ENCODE data around the gene ARHGAP35.
A peak's percentile ranks its signal among the peaks of the same experiment; 100 is the strongest.
"Not testable (repeated sequence)": the region's sequence is repeated elsewhere in the genome, so short reads cannot be mapped to it uniquely, and the experiment has no call there.

The ARHGAP35 gene

GRCh38 chr19:46871173-46871572 lies 10.4 kb downstream of the ARHGAP35 start:
- not testable (repeated sequence) for DNase-seq

DNA sequence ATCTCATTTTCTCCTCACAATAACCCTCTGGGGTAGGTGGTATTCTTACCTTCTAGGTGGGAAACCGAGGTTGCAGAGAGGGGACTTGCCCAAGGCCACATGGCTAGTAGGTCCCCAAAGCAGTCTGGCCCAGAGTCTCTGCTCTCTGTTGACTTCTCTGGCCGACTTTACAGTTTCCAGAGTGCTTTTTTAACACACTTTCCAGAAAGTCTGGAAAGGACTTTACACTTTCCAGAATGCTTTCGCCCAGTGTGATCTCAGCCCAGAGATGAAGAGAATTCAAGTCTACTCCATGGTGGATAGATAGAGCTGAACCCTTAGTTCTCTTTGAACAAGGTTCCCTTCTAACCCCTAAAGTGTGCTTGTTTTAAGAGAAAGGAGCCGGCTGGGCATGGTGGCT lies 12.2 kb downstream of the ARHGAP35 start:
- no peak for DNase-seq

DNA sequence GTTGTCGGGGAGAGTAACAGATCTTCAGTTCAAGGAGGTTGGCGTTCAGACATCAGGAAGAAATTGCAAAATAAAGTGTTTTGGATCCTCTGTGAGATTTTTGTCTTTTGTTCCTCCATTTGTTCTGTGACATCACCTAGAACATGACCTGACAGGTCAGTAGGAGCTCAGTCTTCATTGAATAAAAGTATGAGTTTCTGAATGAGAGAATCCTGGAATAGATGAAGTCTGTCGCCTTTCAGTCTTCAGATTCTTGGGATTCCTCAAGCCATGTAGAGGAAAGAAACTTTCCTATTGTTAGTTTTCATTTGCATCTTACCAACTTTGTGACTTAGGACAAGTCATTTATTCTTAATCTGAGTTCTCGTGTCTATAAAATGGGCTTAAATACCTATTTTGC lies 14.4 kb downstream of the ARHGAP35 start:
- DNase-seq = no peak

GRCh38 chr19:46875657-46876056 lies 14.9 kb downstream of the ARHGAP35 start:
- DNase-seq = no peak

DNA sequence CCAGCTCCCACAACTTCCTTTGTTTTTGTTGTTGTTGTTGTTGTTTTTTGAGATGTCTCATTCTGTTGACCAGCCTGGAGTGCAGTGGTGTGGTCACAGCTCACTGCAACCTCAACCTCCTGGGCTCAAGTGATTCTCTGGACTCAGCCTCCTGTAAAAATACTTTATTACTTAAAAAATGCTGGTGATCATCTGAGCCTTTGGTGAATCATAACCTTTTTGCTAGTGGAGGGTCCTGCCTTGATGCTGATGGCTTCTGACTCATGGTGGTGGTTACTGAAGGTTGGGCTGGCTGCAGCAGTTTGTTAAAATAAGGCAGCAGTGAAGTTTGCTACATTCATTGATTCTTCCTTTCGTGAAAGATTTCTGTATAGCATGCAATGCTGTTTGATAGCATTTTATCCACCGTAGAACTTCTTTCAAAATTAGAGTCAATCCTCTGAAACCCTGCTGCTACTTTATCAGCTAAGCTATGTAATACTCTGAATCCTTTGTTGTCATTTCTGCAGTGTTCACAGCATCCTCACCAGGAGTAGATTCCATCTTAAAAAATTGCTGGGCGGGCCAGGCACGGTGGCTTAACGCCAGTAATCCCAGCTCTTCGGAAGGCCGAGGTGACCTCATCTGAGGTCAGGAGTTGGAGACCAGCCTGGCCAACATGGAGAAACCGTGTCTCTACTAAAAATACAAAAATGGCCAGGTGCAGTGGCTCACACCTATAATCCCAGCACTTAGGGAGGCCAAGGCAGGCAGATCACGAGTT lies 18.0 kb downstream of the ARHGAP35 start:
- DNase-seq = no peak

DNA sequence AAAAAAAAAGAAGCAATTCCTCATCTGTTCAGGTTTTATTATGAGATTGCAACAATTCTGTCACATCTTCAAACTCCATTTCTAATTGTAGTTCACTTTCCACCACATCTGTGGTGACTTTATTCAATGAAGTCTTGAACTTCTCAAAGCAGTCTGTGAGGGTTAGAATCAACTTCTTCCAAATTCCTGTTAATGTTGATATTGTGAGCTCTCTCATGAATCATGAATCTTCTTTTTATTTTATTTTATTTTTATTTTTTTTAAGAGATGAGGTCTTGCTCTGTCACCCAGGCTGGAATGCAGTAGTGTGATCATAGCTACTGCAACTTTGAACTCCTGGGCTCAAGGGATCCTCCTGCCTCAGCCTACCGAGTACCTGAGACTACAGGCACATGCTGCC lies 19.6 kb downstream of the ARHGAP35 start:
- no peak for DNase-seq

DNA sequence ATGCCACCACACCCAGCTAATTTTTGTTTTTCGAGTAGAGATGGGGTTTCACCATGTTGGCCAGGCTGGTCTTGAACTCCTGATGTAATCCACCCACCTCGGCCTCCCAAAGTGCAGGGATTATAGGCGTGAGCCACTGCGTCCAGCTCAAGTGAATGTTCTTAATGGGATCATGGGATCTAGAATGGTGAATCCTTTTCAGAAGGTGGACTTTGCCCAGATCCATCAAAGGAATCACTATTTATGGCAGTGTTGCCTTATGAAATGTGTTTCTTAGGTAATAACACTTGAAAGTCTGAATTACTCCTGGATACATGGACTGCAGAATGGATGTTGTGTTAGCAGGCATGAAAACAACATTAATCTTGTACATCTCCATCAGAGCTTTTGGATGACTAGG lies 20.3 kb downstream of the ARHGAP35 start:
- DNase-seq = no peak

GRCh38 chr19:46882034-46882433 lies 21.2 kb downstream of the ARHGAP35 start:
- DNase-seq = no peak

DNA sequence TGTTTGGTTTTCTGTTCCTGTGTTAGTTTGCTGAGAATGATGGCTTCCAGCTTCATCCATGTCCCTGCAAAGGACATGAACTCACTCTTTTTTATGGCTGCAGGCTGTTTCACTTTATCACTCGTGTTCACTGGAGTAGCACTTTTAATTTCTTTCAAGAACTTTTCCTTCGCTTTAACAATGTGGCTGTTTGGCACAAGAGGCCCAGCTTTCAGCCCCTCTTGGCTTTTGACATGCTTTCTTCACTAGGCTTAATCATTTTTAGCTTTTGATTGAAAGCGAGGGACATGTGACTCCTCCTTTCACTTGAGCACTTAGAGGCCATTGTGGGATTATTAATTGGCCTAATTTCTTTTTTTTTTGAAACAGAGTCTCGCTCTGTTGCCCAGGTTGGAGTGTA lies 22.0 kb downstream of the ARHGAP35 start:
- not testable (repeated sequence) for DNase-seq

DNA sequence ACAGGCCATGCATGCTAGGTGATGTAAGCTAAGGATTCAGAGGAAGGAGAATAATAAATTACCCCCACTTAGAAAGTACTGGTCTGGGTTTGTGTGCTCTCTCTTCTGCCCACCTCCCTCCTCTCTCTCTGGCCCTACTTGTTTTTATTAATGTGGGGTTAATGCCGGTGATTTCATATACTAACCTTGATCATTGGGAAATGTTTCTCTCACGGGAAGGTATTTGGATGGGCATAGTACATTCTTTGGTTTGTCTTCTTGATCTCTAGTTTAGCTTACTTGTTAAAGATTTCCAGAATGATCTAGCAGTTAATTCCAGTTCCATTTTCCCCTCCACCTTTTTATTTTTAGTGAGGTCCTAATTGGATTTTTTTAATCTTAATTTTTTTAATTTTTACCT lies 24.6 kb downstream of the ARHGAP35 start:
- DNase-seq = no peak

DNA sequence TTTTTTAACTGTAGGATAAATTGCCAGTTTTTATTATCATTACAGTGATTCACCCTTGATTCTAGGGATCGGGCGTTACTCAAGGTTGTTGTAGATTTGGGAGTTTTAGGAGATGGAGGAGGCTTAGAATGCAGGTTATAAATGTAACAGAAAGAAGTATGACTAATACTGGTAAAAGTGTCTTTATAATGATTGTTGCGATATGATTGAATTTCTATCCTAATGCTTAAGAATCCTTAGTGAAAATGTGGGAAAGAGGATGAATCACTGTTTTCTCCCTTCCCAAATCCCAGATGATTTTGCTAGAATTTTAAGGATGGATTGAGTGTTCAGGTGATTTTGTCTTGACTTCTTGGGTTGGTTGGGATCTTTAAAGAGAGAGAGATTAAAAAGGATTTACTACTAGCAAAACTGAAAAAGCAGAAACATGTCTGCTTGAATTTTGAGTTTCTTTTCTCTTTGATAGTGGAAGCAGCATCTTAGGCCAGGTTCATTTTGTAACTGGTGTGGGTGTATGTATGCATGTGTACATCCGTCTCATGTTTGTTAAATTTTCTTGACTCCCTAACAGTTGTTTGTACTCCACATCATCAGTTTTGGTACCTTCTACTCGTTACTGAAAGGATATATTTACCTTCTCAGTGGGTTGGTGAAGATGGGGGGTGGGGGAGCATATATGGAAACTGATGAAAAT lies 25.9 kb downstream of the ARHGAP35 start:
- DNase-seq = no peak

GRCh38 chr19:46887240-46887782 lies 26.5 kb downstream of the ARHGAP35 start:
- no peak for DNase-seq

- peak; percentile 31 for DNase-seq
Measured at GRCh38 chr19:46890423-46891170, 29.8 kb downstream of the ARHGAP35 start.

- DNase-seq = no peak
Measured at GRCh38 chr19:46892252-46893179, 31.7 kb downstream of the ARHGAP35 start.

DNA sequence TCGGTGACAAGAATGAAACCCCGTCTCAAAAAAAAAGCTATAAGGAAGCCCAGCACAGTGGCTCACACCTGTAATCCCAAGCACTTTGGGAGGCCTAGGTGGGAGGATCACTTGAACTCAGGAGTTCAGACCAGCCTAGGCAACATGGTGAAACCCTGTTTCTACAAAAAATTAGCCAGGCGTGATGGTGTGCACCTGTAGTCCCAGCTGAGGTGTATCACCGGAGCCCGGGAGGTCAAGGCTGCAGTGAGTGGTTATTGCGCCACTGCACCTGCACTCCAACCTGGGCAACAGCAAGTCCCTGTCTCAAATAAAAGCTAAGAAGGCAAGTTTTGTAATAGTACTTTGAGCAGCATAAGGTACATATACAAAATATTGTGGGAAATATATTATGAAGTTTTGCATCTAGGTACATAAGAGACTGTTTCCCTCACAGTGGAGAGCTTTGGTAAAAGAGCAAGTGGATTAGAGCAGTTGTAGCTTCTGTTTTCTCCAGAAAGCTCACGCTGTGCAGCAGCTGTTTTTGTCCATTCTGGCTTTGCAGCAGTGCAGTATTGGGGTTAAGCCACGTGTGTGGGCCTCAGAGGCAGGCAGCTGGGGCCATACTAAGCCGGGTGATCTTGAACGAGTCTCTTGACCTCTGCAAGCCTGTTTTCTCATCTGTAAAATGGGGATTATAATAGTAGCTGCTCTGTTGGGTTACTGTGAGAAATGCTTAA lies 35.4 kb downstream of the ARHGAP35 start:
- DNase-seq = no peak

DNA sequence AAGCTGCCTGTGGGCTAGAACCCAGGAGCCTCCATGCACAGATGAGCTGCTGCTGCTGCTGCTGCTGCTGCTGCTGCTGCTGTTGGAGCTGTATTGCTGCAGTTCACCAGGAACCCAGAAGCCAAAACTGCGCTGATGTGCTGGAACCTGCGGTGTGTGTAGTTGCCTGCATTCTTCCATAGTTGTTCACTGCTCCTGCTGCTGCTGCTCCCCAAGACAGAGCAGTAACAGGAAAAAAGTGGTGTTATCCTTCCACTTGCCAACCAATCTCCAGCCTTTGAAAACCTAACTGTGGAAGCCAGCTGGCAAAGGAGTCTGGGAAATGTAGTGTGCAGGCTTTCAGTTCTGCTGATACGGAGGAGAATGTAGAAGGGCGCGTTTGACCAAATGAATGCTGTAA lies 37.9 kb downstream of the ARHGAP35 start:
- no peak for DNase-seq

DNA sequence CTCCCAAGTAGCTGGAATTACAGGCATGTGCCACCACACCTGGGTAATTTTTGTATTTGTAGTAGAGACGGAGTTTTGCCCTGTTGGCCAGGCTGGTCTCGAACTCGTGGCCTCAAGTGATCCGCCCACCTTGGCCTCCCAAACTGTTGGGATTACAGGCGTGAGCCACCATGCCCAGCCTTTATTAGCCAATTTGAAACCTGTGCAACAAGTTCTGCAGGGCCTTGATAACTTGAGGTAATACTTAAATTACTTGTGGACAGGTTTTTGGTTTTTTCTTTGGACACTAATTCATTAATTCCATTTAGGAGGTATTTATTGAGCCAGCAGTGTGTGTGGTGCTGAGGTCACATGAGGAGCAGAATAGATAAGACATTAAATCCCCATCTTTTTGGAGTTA lies 39.5 kb downstream of the ARHGAP35 start:
- no peak for DNase-seq

DNA sequence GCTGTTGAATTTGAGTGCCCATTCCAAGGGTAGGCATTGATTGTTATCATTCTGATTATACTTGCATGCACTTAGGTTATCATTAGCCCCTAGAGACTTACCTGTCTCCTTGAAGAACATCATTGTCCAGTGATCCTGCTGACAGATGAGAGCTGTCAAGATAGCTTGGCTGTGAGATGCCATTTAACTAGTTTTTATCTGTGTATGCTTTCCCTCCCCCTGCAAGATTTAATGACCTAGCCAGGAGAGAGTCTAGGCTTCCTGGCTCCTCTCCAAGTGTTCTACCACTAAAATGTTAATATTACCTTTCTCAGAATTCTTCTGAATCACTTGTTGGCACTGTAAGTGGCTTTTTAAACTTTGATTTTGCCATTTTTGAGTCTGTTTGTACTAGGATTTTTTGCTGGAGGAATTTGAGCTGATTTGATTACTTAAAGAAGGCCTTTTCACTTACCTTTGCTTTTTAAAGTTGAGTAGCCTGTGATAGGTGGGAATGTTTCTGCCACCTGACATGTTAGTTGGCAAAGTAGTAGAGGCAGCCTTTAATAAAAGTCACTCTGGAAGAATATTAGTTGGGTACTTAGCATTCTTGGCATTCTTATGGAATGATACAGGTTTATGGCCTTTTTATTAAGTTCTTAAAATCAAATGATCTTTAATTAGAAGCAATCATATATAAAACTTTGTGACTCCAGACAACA lies 41.1 kb downstream of the ARHGAP35 start:
- no peak for DNase-seq

GRCh38 chr19:46902402-46902766 lies 41.6 kb downstream of the ARHGAP35 start:
- no peak for DNase-seq

- no peak for DNase-seq
Measured at GRCh38 chr19:46903458-46903857, 42.7 kb downstream of the ARHGAP35 start.

Data from DMS153 (cell line).